Fibroblast of lung (primary cell): ENCODE data around the gene SECISBP2L. TPM values are rescaled to one million over a fixed set of nuclear protein-coding genes. Genes with fewer than 3 reads are reported as not detected.

Experiments used
- DNase-seq, 2 donors: peaks; one replicate each; pipeline versions ENCODE4 v3.0.0 to v3.0.0-alpha.2; 2010; ENCODE audit warnings: low read depth in 2 of 2
- H2AFZ ChIP-seq: 2 replicates; pipeline ENCODE4 v1.5.1; 2012; ENCODE audit warnings: low read length, control low read depth, inconsistent platforms
- H3K27ac ChIP-seq: 2 replicates; pipeline ENCODE4 v1.5.1; 2011; ENCODE audit warnings: low read length, control low read depth; ENCODE audit not compliant: insufficient read depth
- H3K27me3 ChIP-seq: 2 replicates; pipeline ENCODE4 v1.5.1; 2011; ENCODE audit warnings: mild to moderate bottlenecking, low read length; ENCODE audit not compliant: control insufficient read depth, insufficient read depth
- H3K36me3 ChIP-seq: 2 replicates; pipeline ENCODE4 v1.5.1; 2011; ENCODE audit warnings: low read length; ENCODE audit not compliant: control insufficient read depth, insufficient read depth
- H3K4me1 ChIP-seq: 2 replicates; pipeline ENCODE4 v1.5.1; 2011; ENCODE audit warnings: low read length; ENCODE audit not compliant: control insufficient read depth, insufficient read depth; ENCODE audit errors: extremely low read depth
- H3K4me2 ChIP-seq: 2 replicates; pipeline ENCODE4 v1.5.1; 2011; ENCODE audit warnings: low read length, control low read depth; ENCODE audit not compliant: insufficient read depth; ENCODE audit errors: extremely low read depth
- H3K4me3 ChIP-seq, 4 experiments: fragments of 200-600 bp in 1 of 4; sonication (generic) in 1 of 4; replicated peaks in 1 of 4; 2 replicates each; pipeline ENCODE4 v1.5.1; 2011 to 2016; ENCODE audit warnings: low read length in 4 of 4, low read depth in 3 of 4, mild to moderate bottlenecking in 3 of 4, control low read depth in 2 of 4, inconsistent platforms in 1 of 4, mixed read lengths in 1 of 4; ENCODE audit not compliant: insufficient read depth in 1 of 4; ENCODE audit errors: control extremely low read depth in 1 of 4
- H3K79me2 ChIP-seq: 2 replicates; pipeline ENCODE4 v1.5.1; 2012; ENCODE audit warnings: mild to moderate bottlenecking, low read length, inconsistent platforms; ENCODE audit not compliant: control insufficient read depth, insufficient read depth
- H3K9ac ChIP-seq: 2 replicates; pipeline ENCODE4 v1.5.1; 2011; ENCODE audit warnings: mild to moderate bottlenecking, low read length, control low read depth; ENCODE audit not compliant: insufficient read depth
- H3K9me3 ChIP-seq: 2 replicates; pipeline ENCODE4 v1.5.1; 2012; ENCODE audit warnings: low read depth, low read length; ENCODE audit not compliant: control insufficient read depth, insufficient read depth
- H4K20me1 ChIP-seq: 2 replicates; pipeline ENCODE4 v1.5.1; 2011; ENCODE audit warnings: low read length; ENCODE audit not compliant: control insufficient read depth, insufficient read depth; ENCODE audit errors: extremely low read depth
- EZH2 ChIP-seq: IDR thresholded peaks from 2 replicates; pipeline ENCODE4 v1.5.1; 2012; ENCODE audit warnings: low read length, control low read depth, mild to moderate bottlenecking; ENCODE audit errors: missing control alignments
- polyA plus RNA-seq, 2 donors: library from polyadenylated mRNA; depleted of rRNA in 1 of 2; stranded (reverse) in 1 of 2; unstranded in 1 of 2; fragments of >200 nt; gene quantifications; 2 replicates each; pipeline ENCODE4 v1.2.1, GENCODE V29; 2011 to 2012; ENCODE audit warnings: missing spikeins in 1 of 2
- total RNA-seq: library from RNA; depleted of rRNA; stranded (reverse); fragments of >200 nt; gene quantifications from 2 replicates; pipeline ENCODE4 v1.2.1, GENCODE V29; 2014
- TF ChIP-seq, protein P1 (sequence below), 2 donors: IDR thresholded peaks in 1 of 2; conservative IDR thresholded peaks in 1 of 2; 1 replicate in 1 of 2; 2 replicates in 1 of 2; pipeline ENCODE4 v1.5.1; 2011 to 2012; ENCODE audit warnings: low read length in 2 of 2, control low read depth in 1 of 2, inconsistent platforms in 1 of 2, low read depth in 1 of 2, mild to moderate bottlenecking in 1 of 2

The SECISBP2L gene
- total and polyA plus RNA-seq, 2 donors (not counting 1 experiment from before 2014, with no cell fraction given) = 25.7 to 44.3 TPM

DNA sequence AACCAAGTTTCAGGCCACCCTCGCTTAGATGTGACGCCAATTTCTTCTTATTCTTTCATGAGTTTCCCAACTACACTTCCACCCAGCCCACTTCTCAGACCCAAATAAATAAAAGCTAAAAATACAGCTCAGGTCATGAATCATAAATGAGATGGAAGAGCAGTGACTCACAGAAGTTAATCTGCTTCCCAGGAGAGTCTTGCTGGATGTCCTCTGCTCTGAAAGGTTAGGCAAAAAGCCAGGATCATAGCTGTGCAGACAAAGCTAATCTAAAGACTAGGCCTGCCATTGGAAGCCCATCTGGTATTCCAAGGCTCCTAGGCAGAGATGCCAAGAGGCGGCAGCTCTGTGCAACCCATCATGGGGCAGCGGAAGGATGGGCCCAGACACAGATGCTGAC, 106.6 kb downstream of the SECISBP2L start:
- DNase-seq = peak; percentile 95 to 99
- no peak for TF ChIP-seq EZH2
- TF ChIP-seq, protein P1, sequence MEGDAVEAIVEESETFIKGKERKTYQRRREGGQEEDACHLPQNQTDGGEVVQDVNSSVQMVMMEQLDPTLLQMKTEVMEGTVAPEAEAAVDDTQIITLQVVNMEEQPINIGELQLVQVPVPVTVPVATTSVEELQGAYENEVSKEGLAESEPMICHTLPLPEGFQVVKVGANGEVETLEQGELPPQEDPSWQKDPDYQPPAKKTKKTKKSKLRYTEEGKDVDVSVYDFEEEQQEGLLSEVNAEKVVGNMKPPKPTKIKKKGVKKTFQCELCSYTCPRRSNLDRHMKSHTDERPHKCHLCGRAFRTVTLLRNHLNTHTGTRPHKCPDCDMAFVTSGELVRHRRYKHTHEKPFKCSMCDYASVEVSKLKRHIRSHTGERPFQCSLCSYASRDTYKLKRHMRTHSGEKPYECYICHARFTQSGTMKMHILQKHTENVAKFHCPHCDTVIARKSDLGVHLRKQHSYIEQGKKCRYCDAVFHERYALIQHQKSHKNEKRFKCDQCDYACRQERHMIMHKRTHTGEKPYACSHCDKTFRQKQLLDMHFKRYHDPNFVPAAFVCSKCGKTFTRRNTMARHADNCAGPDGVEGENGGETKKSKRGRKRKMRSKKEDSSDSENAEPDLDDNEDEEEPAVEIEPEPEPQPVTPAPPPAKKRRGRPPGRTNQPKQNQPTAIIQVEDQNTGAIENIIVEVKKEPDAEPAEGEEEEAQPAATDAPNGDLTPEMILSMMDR (conservative IDR thresholded peaks at IDR 0.05 in 1 of 2, IDR thresholded peaks at IDR 0.05 in 1 of 2; ENCODE audit: low read depth in 1 of 2, low read length in 2 of 2) = no peak
- no peak overlapping the region for H2AFZ ChIP-seq
- no peak overlapping the region for H3K9ac ChIP-seq
- no peaks in the 10 kb centered on the region for H3K27me3 ChIP-seq
- H3K4me3 ChIP-seq = no peak overlapping the region
- peaks cover 17% of the 10 kb centered on the region for H3K4me1 ChIP-seq
- peak overlapping the region; percentile 59 for H3K27ac ChIP-seq
- no peak overlapping the region for H3K4me2 ChIP-seq
- H3K9me3 ChIP-seq = no peaks in the 10 kb centered on the region
- no peaks in the 10 kb centered on the region for H3K79me2 ChIP-seq
- H4K20me1 ChIP-seq = no peaks in the 10 kb centered on the region
- no peaks in the 10 kb centered on the region for H3K36me3 ChIP-seq

Other genes with a start within 250 kb of the SECISBP2L start
- 7.8 and 8.5 TPM in 2 replicates for gene CEP152, start 235.4 kb downstream of the SECISBP2L start, total RNA-seq
- gene CEP152, start 235.4 kb downstream of the SECISBP2L start, polyA plus RNA-seq = 0.72 and 1.4 TPM in 2 replicates
- 160 and 184 TPM in 2 replicates for gene EID1, start 168.3 kb downstream of the SECISBP2L start, total RNA-seq
- gene EID1, start 168.3 kb downstream of the SECISBP2L start, polyA plus RNA-seq = 287 and 331 TPM in 2 replicates
- 0.77 and 1.5 TPM in 2 replicates for gene SHC4, start 82.5 kb downstream of the SECISBP2L start, total RNA-seq
- gene SHC4, start 82.5 kb downstream of the SECISBP2L start, polyA plus RNA-seq = 0.75 and 0.94 TPM in 2 replicates
- gene COPS2, start 109.2 kb upstream of the SECISBP2L start, total RNA-seq = 92.2 and 103 TPM in 2 replicates
- 84.9 and 98.1 TPM in 2 replicates for gene COPS2, start 109.2 kb upstream of the SECISBP2L start, polyA plus RNA-seq
- 62.4 and 74.5 TPM in 2 replicates for gene GALK2, start 123.8 kb upstream of the SECISBP2L start, total RNA-seq
- gene GALK2, start 123.8 kb upstream of the SECISBP2L start, polyA plus RNA-seq = 35.0 and 37.5 TPM in 2 replicates